Adrenal gland (tissue), 5 donors: ENCODE measurements around the gene MKLN1.

Source experiments
- POLR2A ChIP-seq, 2 donors: fragments of 450-650 bp; IDR thresholded peaks; one replicate each; pipeline ENCODE4 v1.6.1; 2017; ENCODE audit warnings: antibody characterized with exemption in 2 of 2, mild to moderate bottlenecking in 2 of 2, moderate library complexity in 1 of 2
- TF ChIP-seq, protein P1 (sequence below), 6 experiments: fragments of 450-650 bp in 4 of 6; fragments of 200-600 bp in 2 of 6; sonication (generic) in 1 of 6; IDR thresholded peaks; 1 replicate in 5 of 6; 2 replicates in 1 of 6; pipeline versions ENCODE4 v1.5.1 to v1.8.0; 2016 to 2021; ENCODE audit warnings: antibody characterized with exemption in 6 of 6, mild to moderate bottlenecking in 2 of 6, moderate library complexity in 1 of 6
- donor health status: DM: no; HTN: no; CAD: no.

GRCh38 chr7:131352032-131352431, 24.4 kb downstream of the MKLN1 start:
- TF ChIP-seq, protein P1, sequence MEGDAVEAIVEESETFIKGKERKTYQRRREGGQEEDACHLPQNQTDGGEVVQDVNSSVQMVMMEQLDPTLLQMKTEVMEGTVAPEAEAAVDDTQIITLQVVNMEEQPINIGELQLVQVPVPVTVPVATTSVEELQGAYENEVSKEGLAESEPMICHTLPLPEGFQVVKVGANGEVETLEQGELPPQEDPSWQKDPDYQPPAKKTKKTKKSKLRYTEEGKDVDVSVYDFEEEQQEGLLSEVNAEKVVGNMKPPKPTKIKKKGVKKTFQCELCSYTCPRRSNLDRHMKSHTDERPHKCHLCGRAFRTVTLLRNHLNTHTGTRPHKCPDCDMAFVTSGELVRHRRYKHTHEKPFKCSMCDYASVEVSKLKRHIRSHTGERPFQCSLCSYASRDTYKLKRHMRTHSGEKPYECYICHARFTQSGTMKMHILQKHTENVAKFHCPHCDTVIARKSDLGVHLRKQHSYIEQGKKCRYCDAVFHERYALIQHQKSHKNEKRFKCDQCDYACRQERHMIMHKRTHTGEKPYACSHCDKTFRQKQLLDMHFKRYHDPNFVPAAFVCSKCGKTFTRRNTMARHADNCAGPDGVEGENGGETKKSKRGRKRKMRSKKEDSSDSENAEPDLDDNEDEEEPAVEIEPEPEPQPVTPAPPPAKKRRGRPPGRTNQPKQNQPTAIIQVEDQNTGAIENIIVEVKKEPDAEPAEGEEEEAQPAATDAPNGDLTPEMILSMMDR (IDR thresholded peaks at IDR 0.05) = no peak
- TF ChIP-seq POLR2A (IDR thresholded peaks at IDR 0.05) = no peak
